Effector memory CD4-positive, alpha-beta T cell (primary cell): ENCODE data around the gene BRIP1.
"Not testable (repeated sequence)": the region's sequence is repeated elsewhere in the genome, so short reads cannot be mapped to it uniquely, and the experiment has no call there.

Source experiments
- DNase-seq, 3 donors: peaks; one replicate each; pipeline ENCODE4 v3.0.0-alpha.2; 2020
- H3K27ac ChIP-seq: 2 replicates; pipeline ENCODE4 v1.7.0; 2013; ENCODE audit warnings: mild to moderate bottlenecking, low read length, moderate library complexity; ENCODE audit not compliant: insufficient read depth, poor library complexity, severe bottlenecking
- H3K27me3 ChIP-seq: replicated peaks from 2 replicates; pipeline ENCODE4 v1.7.0; 2013; ENCODE audit warnings: mild to moderate bottlenecking, low read length; ENCODE audit not compliant: insufficient read depth, control insufficient read depth, poor library complexity, severe bottlenecking
- H3K36me3 ChIP-seq: 2 replicates; pipeline ENCODE4 v1.7.0; 2013; ENCODE audit warnings: mild to moderate bottlenecking, low read length, moderate library complexity; ENCODE audit not compliant: control insufficient read depth, insufficient read depth
- H3K4me1 ChIP-seq: 2 replicates; pipeline ENCODE4 v1.7.0; 2013; ENCODE audit warnings: low read length, mild to moderate bottlenecking; ENCODE audit not compliant: control insufficient read depth, insufficient read depth, poor library complexity, severe bottlenecking
- H3K4me3 ChIP-seq: 2 replicates; pipeline ENCODE4 v1.7.0; 2013; ENCODE audit warnings: low read length, low read depth, mild to moderate bottlenecking; ENCODE audit not compliant: insufficient read depth, poor library complexity, severe bottlenecking
- H3K9me3 ChIP-seq: 2 replicates; pipeline ENCODE4 v1.7.0; 2013; ENCODE audit warnings: mild to moderate bottlenecking, low read length, moderate library complexity; ENCODE audit not compliant: control insufficient read depth

The BRIP1 gene

DNA sequence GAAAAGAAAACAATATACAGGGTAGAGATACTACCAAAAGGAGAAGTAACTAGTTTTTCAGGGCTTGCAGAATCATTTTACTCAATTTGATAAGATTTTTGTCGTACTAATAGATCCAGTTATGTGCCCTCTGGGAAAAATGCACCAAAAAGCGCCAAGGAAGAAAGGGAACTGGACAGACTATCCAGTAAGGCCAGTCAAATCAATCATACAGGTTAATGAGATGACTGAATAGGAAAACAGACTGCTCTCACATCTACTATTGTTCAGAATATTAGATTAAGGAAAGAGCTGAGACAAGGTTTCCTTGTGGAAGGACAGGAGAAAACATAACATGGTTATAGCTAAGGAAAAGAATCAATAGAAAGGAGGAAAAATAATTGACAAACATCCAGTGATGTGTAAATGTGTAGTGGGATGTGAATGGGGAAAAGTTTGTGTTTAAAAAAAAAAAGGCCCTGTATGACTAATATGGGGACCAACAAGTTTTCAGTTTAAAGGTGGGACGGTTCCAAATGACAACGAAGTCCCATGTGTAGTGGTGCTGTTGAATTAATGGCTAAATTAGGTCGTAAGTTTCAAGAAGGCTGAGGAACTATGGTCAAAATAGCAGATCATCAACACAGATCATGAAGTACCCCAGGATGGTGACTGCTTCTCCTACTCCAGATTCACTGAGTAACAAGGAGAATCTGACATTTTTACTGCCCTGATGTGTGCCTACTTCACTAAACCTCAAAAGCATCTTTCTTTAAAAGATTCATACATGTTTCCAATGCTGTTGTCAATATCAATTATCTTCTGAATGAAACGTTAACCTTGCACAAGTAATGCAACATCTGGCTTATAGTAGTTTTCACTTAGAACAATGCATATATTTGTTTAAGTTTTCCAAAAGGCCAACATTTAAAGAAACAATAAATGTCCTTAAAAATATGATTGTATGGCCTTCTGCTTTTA is 40.7 kb downstream of the BRIP1 start:
- Histone ChIP-seq H3K4me3 (no peak overlapping the region), H3K27ac (no peak overlapping the region), H3K27me3 (no peaks in the 10 kb centered on the region), H3K4me1 (no peaks in the 10 kb centered on the region), H3K36me3 (no peaks in the 10 kb centered on the region), H3K9me3 (no peaks in the 10 kb centered on the region)
- no peak for DNase-seq

DNA sequence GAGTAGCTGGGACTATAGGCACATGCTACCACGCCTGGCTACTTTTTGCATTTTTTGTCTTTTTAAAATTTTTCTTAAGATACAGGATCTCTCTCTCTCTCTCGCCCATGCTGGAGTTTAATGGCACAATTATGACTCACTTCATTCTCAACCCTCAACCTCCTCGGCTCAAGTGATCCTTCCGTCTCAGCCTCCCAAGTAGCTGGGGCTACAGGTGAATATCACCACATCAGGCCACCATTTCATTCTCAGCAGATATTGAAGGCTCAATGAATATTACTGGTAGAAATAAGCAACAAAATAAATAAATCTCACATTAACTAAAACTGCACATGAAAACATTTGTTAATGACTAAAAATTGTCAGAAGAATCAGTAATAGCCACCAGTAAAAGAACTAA is 41.7 kb downstream of the BRIP1 start:
- Histone ChIP-seq H3K27ac (no peak overlapping the region), H3K4me1 (no peaks in the 10 kb centered on the region), H3K9me3 (no peaks in the 10 kb centered on the region), H3K4me3 (no peak overlapping the region), H3K27me3 (no peaks in the 10 kb centered on the region), H3K36me3 (no peaks in the 10 kb centered on the region)
- no peak for DNase-seq

DNA sequence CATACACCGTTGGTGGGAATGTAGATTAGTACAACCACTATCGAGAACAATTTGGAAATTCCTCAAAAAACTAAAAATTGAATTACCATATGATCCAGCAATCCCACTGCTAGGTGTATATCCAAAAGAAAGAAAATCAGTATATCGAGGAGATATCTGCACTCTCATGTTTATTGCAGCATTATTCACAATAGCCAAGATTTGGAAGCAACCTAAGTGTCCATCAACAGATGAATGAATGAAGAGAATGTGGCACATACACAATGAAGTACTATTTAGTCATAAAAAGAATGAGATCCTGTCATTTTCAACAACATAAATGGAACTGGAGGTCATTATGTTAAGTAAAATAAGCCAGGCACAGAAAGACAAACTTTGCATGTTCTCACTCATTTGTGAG is 44.1 kb downstream of the BRIP1 start:
- H3K27ac ChIP-seq, DNase-seq, H3K9me3 ChIP-seq, H3K36me3 ChIP-seq, H3K4me3 ChIP-seq, H3K4me1 ChIP-seq, H3K27me3 ChIP-seq: not testable (repeated sequence)

DNA sequence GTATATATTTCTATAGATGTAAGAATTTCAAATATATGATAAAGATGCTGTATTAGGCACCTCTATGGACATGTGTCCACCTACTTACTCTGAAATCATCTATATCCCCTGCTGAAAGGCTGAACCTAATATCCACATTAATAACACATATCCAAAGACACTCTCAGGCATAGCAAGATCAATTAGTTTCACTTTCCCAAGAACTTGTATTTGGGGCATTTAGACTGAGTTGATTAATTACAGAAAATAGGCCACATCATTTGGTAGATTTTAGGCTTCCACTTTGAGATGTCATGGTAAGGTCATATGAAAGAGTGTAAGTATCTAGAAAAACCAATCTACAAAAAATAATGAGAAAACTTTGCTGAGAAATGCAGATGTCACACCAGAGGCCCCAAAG is 45.1 kb downstream of the BRIP1 start:
- Histone ChIP-seq H3K4me3 (no peak overlapping the region), H3K27ac (no peak overlapping the region), H3K27me3 (no peaks in the 10 kb centered on the region), H3K36me3 (no peaks in the 10 kb centered on the region), H3K9me3 (no peaks in the 10 kb centered on the region), H3K4me1 (no peaks in the 10 kb centered on the region)
- no peak for DNase-seq

DNA sequence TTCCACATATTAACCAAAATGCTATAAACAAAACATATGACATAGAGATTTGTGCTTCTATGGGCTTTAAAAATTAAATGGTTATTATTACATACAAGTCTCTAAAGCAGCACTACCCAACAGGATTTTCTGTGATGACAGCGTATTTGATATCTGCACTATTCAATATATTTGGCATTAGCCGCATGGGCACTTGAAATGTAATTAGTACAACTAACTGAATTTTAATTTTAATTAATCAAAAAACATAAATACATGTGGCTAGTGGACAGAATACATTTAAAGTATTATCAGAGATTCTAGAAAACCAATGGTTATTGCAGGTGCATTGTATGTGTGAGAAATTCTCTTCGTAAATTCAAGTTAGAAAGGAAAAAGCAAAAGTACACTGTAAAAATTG is 45.9 kb downstream of the BRIP1 start:
- no peaks in the 10 kb centered on the region for H3K4me1 ChIP-seq
- H3K27ac ChIP-seq, result no peak overlapping the region
- no peaks in the 10 kb centered on the region for H3K36me3 ChIP-seq
- no peak overlapping the region for H3K4me3 ChIP-seq
- H3K9me3 ChIP-seq, result no peaks in the 10 kb centered on the region
- DNase-seq, result no peak
- H3K27me3 ChIP-seq, result no peaks in the 10 kb centered on the region

DNA sequence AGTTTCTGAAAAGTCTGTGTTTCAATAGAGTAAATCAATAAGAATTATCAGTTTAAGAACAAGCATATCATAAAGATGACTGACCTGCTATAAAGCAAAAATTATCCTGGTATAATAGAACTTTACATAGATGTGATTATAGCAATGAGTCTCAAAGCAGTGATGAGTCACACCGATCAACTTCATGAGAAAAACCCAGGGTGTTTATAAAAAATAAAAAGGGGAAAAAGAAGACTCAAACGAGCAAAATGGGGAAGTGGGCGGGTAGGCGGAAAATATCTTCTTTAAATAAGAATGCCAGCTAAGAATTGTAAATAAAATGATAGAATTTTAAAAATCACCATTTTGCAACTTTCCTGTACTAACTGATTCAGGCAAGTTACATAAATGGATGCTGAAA is 46.8 kb downstream of the BRIP1 start:
- no peak overlapping the region for H3K27ac ChIP-seq
- H3K36me3 ChIP-seq, result no peaks in the 10 kb centered on the region
- no peak for DNase-seq
- H3K9me3 ChIP-seq, result no peaks in the 10 kb centered on the region
- no peaks in the 10 kb centered on the region for H3K4me1 ChIP-seq
- H3K27me3 ChIP-seq, result no peaks in the 10 kb centered on the region
- H3K4me3 ChIP-seq, result no peak overlapping the region

DNA sequence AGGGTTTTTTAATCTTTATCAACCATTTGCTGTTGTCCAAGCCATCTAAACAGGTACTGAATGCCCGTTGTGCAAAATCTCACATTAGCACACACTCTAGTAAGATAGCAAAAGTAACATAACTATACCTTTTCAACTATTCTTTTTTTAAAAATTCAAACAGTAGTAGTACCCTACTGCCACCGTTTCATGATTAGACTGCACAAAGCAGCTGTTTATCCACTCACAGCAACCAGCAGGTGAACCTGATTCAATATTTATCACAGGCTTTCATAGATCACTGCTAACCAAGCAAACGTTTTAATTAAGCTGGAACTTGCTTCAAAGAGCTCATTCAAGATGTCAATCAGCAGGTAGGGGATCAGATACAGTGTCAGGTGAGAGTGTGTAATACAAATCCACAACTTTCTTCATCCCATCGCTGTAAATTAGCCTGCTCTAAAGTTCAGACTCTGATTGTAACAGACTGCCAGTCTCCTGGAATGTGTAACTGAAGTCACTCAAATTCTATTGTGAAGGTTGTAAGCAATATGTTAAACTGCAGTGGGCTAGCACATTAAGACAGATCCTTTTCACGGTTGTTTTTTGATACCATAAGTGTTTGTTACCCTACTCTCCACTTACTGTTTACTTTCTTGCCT is 47.3 kb downstream of the BRIP1 start:
- Histone ChIP-seq H3K4me1 (no peaks in the 10 kb centered on the region), H3K27ac (no peak overlapping the region), H3K36me3 (no peaks in the 10 kb centered on the region), H3K4me3 (no peak overlapping the region), H3K9me3 (no peaks in the 10 kb centered on the region), H3K27me3 (no peaks in the 10 kb centered on the region)
- no peak for DNase-seq

DNA sequence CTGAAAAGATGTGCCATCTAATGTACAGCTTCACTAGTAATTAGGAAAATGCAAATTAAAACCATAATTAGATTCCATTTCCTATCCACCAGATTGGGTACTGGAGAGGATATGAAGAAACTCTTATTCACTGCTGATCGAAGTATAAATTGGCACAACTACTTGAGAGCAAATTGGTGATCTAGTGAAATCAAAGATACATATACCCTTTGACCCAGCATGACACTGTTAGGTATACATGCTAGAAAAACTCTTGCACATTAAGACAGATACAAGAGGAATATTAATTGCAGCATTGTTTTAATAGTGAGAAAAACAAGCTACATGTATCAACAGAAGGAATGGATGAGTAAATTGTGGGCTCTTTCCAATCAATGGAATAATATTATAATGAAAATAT is 48.8 kb downstream of the BRIP1 start:
- Histone ChIP-seq H3K36me3 (no peaks in the 10 kb centered on the region), H3K9me3 (no peaks in the 10 kb centered on the region), H3K4me1 (no peaks in the 10 kb centered on the region), H3K27me3 (no peaks in the 10 kb centered on the region), H3K27ac (no peak overlapping the region), H3K4me3 (no peak overlapping the region)
- DNase-seq, result no peak

DNA sequence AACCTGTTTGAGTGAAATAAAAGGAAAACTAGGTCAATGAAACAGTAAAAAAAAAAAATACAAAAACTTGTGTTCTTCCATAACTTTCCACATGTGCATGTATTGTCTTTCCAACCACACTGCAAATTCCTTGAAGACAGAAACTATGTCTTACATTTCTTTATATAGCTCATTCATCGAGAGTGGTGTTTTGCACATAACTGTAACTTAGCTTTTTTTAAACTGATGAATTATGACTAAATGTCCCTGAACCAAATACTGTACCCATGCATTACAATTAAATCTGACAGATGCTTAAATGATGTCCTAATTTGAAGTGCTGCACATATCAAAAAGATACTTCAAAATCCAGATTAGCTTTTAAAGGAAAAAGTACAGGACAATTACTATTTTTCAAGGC is 50.1 kb downstream of the BRIP1 start:
- Histone ChIP-seq H3K4me1 (no peaks in the 10 kb centered on the region), H3K27ac (no peak overlapping the region), H3K36me3 (no peaks in the 10 kb centered on the region), H3K27me3 (no peaks in the 10 kb centered on the region), H3K9me3 (no peaks in the 10 kb centered on the region), H3K4me3 (no peak overlapping the region)
- no peak for DNase-seq

DNA sequence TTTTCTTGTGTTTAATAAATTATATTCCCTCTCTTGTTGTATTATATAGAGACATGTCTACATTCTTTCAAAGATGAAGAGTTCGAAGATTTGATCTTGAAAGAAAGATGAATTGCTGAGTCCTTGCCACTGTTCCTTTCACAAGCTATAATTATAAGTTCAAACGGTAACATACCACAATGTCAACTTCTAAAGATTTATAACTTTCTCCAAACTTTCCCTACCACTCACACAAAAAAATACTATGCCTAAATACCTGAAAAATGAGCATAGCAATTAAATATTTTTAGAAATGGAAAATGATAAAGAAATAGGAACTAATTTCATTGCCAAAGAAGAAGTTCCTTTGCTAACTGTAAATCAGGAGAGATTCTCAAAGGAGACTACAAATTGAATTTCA is 50.6 kb downstream of the BRIP1 start:
- Histone ChIP-seq H3K27me3 (no peaks in the 10 kb centered on the region), H3K36me3 (no peaks in the 10 kb centered on the region), H3K9me3 (no peaks in the 10 kb centered on the region), H3K4me3 (no peak overlapping the region), H3K4me1 (no peaks in the 10 kb centered on the region), H3K27ac (no peak overlapping the region)
- DNase-seq, result no peak
